Astrocyte (in vitro differentiated cells and primary cell): ENCODE measurements around the gene TRAPPC3L. TPM values are rescaled to one million over a fixed set of nuclear protein-coding genes. Genes with fewer than 3 reads are reported as not detected.

Source experiments
- DNase-seq: peaks from one replicate; pipeline ENCODE4 v3.0.0-alpha.2; 2010; ENCODE audit warnings: low read depth
- FAIRE-seq: peaks from 2 replicates; lab custom pipeline; 2011; peaks lifted over from hg19 to GRCh38; lab: Jason Lieb, UNC
- H2AFZ ChIP-seq: 2 replicates; pipeline ENCODE4 v1.6.0; 2012; ENCODE audit warnings: low read depth, low read length, inconsistent platforms
- H3K27ac ChIP-seq: 2 replicates; pipeline ENCODE4 v1.5.1; 2011; ENCODE audit warnings: low read depth, low read length, inconsistent platforms
- H3K27me3 ChIP-seq: 2 replicates; pipeline ENCODE4 v1.6.0; 2011; ENCODE audit warnings: low read length, inconsistent platforms; ENCODE audit not compliant: insufficient read depth
- H3K36me3 ChIP-seq: 2 replicates; pipeline ENCODE4 v1.5.1; 2011; ENCODE audit warnings: low read length, inconsistent platforms; ENCODE audit not compliant: insufficient read depth
- H3K4me1 ChIP-seq: 2 replicates; pipeline ENCODE4 v1.5.1; 2011; ENCODE audit warnings: low read length, inconsistent platforms; ENCODE audit not compliant: insufficient read depth
- H3K4me2 ChIP-seq: 2 replicates; pipeline ENCODE4 v1.6.0; 2012; ENCODE audit warnings: low read length, inconsistent platforms
- H3K4me3 ChIP-seq: 2 replicates; pipeline ENCODE4 v1.5.1; 2011; ENCODE audit warnings: low read depth, mild to moderate bottlenecking, low read length, inconsistent platforms; ENCODE audit not compliant: insufficient read depth
- H3K79me2 ChIP-seq: 2 replicates; pipeline ENCODE4 v1.6.0; 2012; ENCODE audit warnings: mild to moderate bottlenecking, low read length, inconsistent platforms; ENCODE audit not compliant: insufficient read depth
- H3K9ac ChIP-seq: 2 replicates; pipeline ENCODE4 v1.6.0; 2012; ENCODE audit warnings: mild to moderate bottlenecking, low read length, inconsistent platforms
- H3K9me3 ChIP-seq: 2 replicates; pipeline ENCODE4 v1.5.1; 2012; ENCODE audit warnings: low read depth, mild to moderate bottlenecking, low read length, inconsistent platforms; ENCODE audit not compliant: insufficient read depth
- H4K20me1 ChIP-seq: 2 replicates; pipeline ENCODE4 v1.6.0; 2012; ENCODE audit warnings: low read length, inconsistent platforms; ENCODE audit not compliant: insufficient read depth
- H3K27ac Mint-ChIP-seq: one replicate; pipeline ENCODE4 v1.8.0; 2021; ENCODE audit warnings: mild to moderate bottlenecking, mixed read lengths; ENCODE audit not compliant: unreplicated experiment
- H3K27me3 Mint-ChIP-seq: one replicate; pipeline ENCODE4 v1.8.0; 2021; ENCODE audit warnings: low read depth, mixed read lengths; ENCODE audit not compliant: unreplicated experiment
- H3K36me3 Mint-ChIP-seq: one replicate; pipeline ENCODE4 v1.8.0; 2021; ENCODE audit warnings: low read depth, mixed read lengths; ENCODE audit not compliant: unreplicated experiment
- H3K4me1 Mint-ChIP-seq: one replicate; pipeline ENCODE4 v1.8.0; 2021; ENCODE audit warnings: low read depth, mixed read lengths; ENCODE audit not compliant: unreplicated experiment
- H3K4me3 Mint-ChIP-seq: one replicate; pipeline ENCODE4 v1.8.0; 2021; ENCODE audit warnings: mild to moderate bottlenecking, moderate library complexity, mixed read lengths; ENCODE audit not compliant: unreplicated experiment
- H3K9me3 Mint-ChIP-seq: one replicate; pipeline ENCODE4 v1.8.0; 2021; ENCODE audit warnings: mild to moderate bottlenecking, mixed read lengths; ENCODE audit not compliant: unreplicated experiment
- EZH2 ChIP-seq: IDR thresholded peaks from 2 replicates; pipeline ENCODE4 v1.6.1; 2012; ENCODE audit warnings: mild to moderate bottlenecking, low read length, inconsistent platforms; ENCODE audit not compliant: insufficient read depth
- total RNA-seq: library from RNA; stranded (reverse); gene quantifications from 2 replicates; pipeline ENCODE4 v1.2.1, GENCODE V29; 2021
- TF ChIP-seq, protein P1 (sequence below): IDR thresholded peaks from 2 replicates; pipeline ENCODE4 v1.5.1; 2011; ENCODE audit warnings: low read depth, mild to moderate bottlenecking, inconsistent platforms, low read length, moderate library complexity; ENCODE audit not compliant: insufficient read depth

The TRAPPC3L gene
- total RNA-seq, 1 donor from 2014 or later, result not detected

DNA sequence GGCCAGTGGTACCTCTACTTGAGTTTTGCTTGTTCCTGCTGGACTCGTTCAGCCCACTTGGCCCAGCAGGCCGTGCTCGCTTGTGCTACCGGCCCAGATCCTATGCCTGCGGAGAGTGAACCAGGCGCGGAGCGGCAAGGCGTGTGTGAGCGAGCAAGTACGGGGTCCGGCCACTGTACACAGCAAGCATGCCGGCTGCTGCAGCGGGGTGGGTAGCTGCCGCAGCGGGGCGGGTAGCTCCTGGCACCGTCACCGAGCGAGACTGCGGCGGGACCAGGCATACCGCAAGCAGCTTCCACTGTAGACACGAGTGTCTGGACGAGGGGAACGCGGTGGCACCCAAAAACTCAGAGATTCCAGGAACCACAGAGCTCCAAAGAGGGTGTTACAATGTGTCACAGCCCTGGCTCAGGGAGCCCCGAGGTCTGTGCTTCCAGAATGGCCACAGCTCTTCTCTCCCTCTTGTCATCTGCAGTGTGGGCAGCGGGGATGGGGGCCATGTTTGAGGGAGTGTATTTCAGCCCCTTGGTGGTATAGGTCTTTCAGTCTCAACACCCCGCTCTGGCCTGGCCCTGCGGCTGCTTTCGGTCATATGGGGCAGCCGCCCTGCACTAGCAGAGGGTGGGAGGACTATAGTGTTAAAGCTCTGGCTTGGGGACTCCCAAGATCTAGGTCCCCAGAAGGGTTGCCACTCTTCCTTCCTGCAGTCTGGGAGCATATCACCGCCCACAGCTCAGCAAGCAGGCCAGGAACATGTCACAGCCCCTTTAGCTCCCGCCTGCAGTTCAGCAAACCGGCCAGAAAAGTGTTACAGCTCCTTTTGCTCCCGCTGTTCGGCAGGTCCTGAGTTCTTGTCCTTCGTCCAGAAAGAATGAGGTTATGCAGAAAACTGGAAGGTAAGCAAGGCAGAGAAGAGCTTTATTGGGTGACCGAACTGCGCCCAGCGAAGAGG is 19.7 kb upstream of the TRAPPC3L start:
- no peaks in the 10 kb centered on the region for H4K20me1 ChIP-seq
- Mint-ChIP-seq H3K4me1 (peaks cover 9% of the 10 kb centered on the region), H3K27me3 (peaks cover 3% of the 10 kb centered on the region), H3K27ac (peak overlapping the region; percentile 42), H3K9me3 (no peaks in the 10 kb centered on the region), H3K36me3 (no peaks in the 10 kb centered on the region), H3K4me3 (no peak overlapping the region)
- H3K36me3 ChIP-seq, result no peaks in the 10 kb centered on the region
- DNase-seq (peak; percentile 33), FAIRE-seq (no peak)
- H2AFZ ChIP-seq, result peak overlapping the region; percentile 90
- H3K4me1 ChIP-seq, result peaks cover 10% of the 10 kb centered on the region
- H3K79me2 ChIP-seq, result peaks cover 6% of the 10 kb centered on the region
- H3K9ac ChIP-seq, result peak overlapping the region; percentile 60
- H3K9me3 ChIP-seq, result no peaks in the 10 kb centered on the region
- peak overlapping the region; percentile 35 for H3K4me3 ChIP-seq
- peak overlapping the region; percentile 77 for H3K4me2 ChIP-seq
- H3K27ac ChIP-seq, result peak overlapping the region; percentile 37
- TF ChIP-seq EZH2, result no peak
- no peaks in the 10 kb centered on the region for H3K27me3 ChIP-seq

DNA sequence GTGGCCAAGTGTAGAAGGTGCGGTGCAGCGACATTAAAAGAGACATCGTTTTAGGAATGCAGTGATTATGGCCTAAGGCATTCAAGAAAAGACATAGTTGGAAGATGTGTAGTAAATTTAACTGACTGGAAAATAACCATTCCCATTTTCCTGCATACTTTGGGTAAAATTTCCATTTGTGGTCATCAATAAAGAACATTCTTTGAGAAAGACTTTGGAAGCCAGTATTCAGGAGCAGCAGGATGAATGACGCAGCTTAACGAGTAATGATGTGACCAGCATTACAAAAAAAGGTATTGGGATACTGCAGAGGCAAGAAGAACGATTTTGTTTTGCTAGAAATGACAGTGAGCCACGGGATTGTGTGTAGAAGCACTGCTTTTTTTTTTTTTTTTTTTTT is 18.8 kb upstream of the TRAPPC3L start:
- H3K79me2 ChIP-seq, result no peaks in the 10 kb centered on the region
- Mint-ChIP-seq H3K4me1 (peaks cover 7% of the 10 kb centered on the region), H3K27me3 (peaks cover 3% of the 10 kb centered on the region), H3K27ac (no peak overlapping the region), H3K36me3 (no peaks in the 10 kb centered on the region), H3K9me3 (no peaks in the 10 kb centered on the region), H3K4me3 (peak overlapping the region; percentile 1)
- H3K27ac ChIP-seq, result peak overlapping the region; percentile 37
- peak overlapping the region; percentile 77 for H3K4me2 ChIP-seq
- H3K36me3 ChIP-seq, result no peaks in the 10 kb centered on the region
- H2AFZ ChIP-seq, result peak overlapping the region; percentile 1
- peaks cover 10% of the 10 kb centered on the region for H3K4me1 ChIP-seq
- H3K9ac ChIP-seq, result no peak overlapping the region
- H4K20me1 ChIP-seq, result no peaks in the 10 kb centered on the region
- no peak overlapping the region for H3K4me3 ChIP-seq
- FAIRE-seq (no peak), DNase-seq (peak; percentile 82)
- TF ChIP-seq, protein P1, sequence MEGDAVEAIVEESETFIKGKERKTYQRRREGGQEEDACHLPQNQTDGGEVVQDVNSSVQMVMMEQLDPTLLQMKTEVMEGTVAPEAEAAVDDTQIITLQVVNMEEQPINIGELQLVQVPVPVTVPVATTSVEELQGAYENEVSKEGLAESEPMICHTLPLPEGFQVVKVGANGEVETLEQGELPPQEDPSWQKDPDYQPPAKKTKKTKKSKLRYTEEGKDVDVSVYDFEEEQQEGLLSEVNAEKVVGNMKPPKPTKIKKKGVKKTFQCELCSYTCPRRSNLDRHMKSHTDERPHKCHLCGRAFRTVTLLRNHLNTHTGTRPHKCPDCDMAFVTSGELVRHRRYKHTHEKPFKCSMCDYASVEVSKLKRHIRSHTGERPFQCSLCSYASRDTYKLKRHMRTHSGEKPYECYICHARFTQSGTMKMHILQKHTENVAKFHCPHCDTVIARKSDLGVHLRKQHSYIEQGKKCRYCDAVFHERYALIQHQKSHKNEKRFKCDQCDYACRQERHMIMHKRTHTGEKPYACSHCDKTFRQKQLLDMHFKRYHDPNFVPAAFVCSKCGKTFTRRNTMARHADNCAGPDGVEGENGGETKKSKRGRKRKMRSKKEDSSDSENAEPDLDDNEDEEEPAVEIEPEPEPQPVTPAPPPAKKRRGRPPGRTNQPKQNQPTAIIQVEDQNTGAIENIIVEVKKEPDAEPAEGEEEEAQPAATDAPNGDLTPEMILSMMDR, result no peak
- no peaks in the 10 kb centered on the region for H3K27me3 ChIP-seq
- no peaks in the 10 kb centered on the region for H3K9me3 ChIP-seq

DNA sequence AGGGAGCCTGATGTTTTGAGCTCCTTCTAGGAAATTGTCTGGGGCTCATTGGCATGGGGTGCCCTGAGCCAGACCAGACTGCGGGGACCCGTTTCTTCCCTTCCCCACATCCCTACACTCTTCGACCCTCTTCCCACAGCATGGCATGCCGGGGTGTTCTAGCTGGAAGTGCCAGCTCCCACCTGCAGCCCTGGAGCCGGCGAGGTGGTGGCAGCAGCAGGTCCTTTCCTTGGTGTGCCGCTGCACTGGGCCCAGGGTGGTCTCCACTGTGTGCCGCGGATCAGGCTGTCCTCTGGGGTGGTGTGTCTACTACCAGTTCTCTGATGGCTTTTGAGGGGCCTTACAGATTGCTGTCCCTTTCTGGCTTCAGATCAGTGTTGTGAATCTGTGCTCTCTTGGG is 18.3 kb upstream of the TRAPPC3L start:
- H3K79me2 ChIP-seq, result no peaks in the 10 kb centered on the region
- Mint-ChIP-seq H3K27ac (no peak overlapping the region), H3K36me3 (no peaks in the 10 kb centered on the region), H3K4me1 (peaks cover 7% of the 10 kb centered on the region), H3K9me3 (no peaks in the 10 kb centered on the region), H3K4me3 (peak overlapping the region; percentile 1), H3K27me3 (peaks cover 3% of the 10 kb centered on the region)
- DNase-seq, result no peak
- no peaks in the 10 kb centered on the region for H3K36me3 ChIP-seq
- H3K4me2 ChIP-seq, result peak overlapping the region; percentile 77
- no peak overlapping the region for H3K9ac ChIP-seq
- no peak overlapping the region for H3K4me3 ChIP-seq
- no peak for TF ChIP-seq EZH2
- TF ChIP-seq, protein P1, result no peak
- H3K4me1 ChIP-seq, result peaks cover 10% of the 10 kb centered on the region
- no peak for FAIRE-seq
- H2AFZ ChIP-seq, result peak overlapping the region; percentile 1
- H4K20me1 ChIP-seq, result no peaks in the 10 kb centered on the region
- H3K9me3 ChIP-seq, result no peaks in the 10 kb centered on the region
- H3K27me3 ChIP-seq, result no peaks in the 10 kb centered on the region
- no peak overlapping the region for H3K27ac ChIP-seq
